Measurements from ENCODE around the gene SIK2. TPM values are rescaled to one million over a fixed set of nuclear protein-coding genes. Genes with fewer than 3 reads are reported as not detected.

The SIK2 gene
- total RNA-seq, 4 donors from 2014 or later, result 6.6 to 19.1 (median 16.2) TPM

- Histone ChIP-seq H3K27ac (no peak overlapping the region), H3K4me3 (no peak overlapping the region), H3K4me1 (peaks cover 0 to 12% (median 3%) of the 10 kb centered on the region in 4 donors), H3K27me3 (no peaks in the 10 kb centered on the region), H3K36me3 (peaks cover 0 to 31% (median 7%) of the 10 kb centered on the region in 4 donors), H3K9me3 (no peaks in the 10 kb centered on the region)
- no peak for DNase-seq
- TF ChIP-seq POLR2AphosphoS5 (IDR thresholded peaks at IDR 0.05), result no peak
- no peak for TF ChIP-seq POLR2A (IDR thresholded peaks at IDR 0.05)
- no peak for TF ChIP-seq CTCF (IDR thresholded peaks at IDR 0.05)
- no peak for TF ChIP-seq EP300 (IDR thresholded peaks at IDR 0.05; ENCODE audit: low read depth)
- in situ Hi-C loops (cut with MboI; ENCODE audit: low pct_ligation_motif_present in 1 of 4, low pct_unique_long_range_greater_than_20kb in 1 of 4, low sequenced_read_pairs in 3 of 4), result no loop called here
- 67 to 76% methylated on average over 1 of the region's 1 CpG for WGBS, 2 donors (ENCODE audit: low coverage in 1 of 2)
- intact Hi-C loops (cut with DNase I; ENCODE audit: low total_unique reads), result no loop called here
Measured at GRCh38 chr11:111703576-111703975, 101.3 kb downstream of the SIK2 start.

- no peaks in the 10 kb centered on the region for H3K9me3 ChIP-seq
- H3K4me1 ChIP-seq, result peaks cover 0 to 12% (median 3%) of the 10 kb centered on the region in 4 donors
- no peak overlapping the region for H3K4me3 ChIP-seq
- whole genome bisulfite sequencing, 2 donors (ENCODE audit: low coverage in 1 of 2), result 21 to 43% methylated on average over 9 of the region's 9 CpGs
- peak overlapping the region in 2 of 4 donors; percentile 17 to 19 for H3K27ac ChIP-seq
- in situ Hi-C loops (cut with MboI; ENCODE audit: low pct_ligation_motif_present in 1 of 4, low pct_unique_long_range_greater_than_20kb in 1 of 4, low sequenced_read_pairs in 3 of 4), result no loop called here
- no peak for DNase-seq
- peaks cover 0 to 34% (median 10%) of the 10 kb centered on the region in 4 donors for H3K36me3 ChIP-seq
- H3K27me3 ChIP-seq, result no peaks in the 10 kb centered on the region
- TF ChIP-seq POLR2A (IDR thresholded peaks at IDR 0.05) (no peak), EP300 (IDR thresholded peaks at IDR 0.05; ENCODE audit: low read depth) (no peak), POLR2AphosphoS5 (IDR thresholded peaks at IDR 0.05) (peak; percentile 21 to 61 (median 35)), CTCF (IDR thresholded peaks at IDR 0.05) (no peak)
- intact Hi-C loops (cut with DNase I; ENCODE audit: low total_unique reads), result no loop called here
Measured at GRCh38 chr11:111707039-111707690, 104.9 kb downstream of the SIK2 start.

GRCh38 chr11:111707691-111708067 lies 105.4 kb downstream of the SIK2 start:
- Histone ChIP-seq H3K9me3 (no peaks in the 10 kb centered on the region), H3K27ac (peak overlapping the region in 1 of 4 donors; percentile 19), H3K4me3 (no peak overlapping the region), H3K27me3 (no peaks in the 10 kb centered on the region), H3K4me1 (peaks cover 0 to 12% (median 3%) of the 10 kb centered on the region in 4 donors), H3K36me3 (peaks cover 0 to 39% (median 12%) of the 10 kb centered on the region in 4 donors)
- no peak for DNase-seq
- 94 to 98% methylated on average over 4 to 5 of the region's 5 CpGs for WGBS, 2 donors (ENCODE audit: low coverage in 1 of 2)
- intact Hi-C loops (cut with DNase I; ENCODE audit: low total_unique reads), result no loop called here
- TF ChIP-seq CTCF (IDR thresholded peaks at IDR 0.05), result no peak
- TF ChIP-seq EP300 (IDR thresholded peaks at IDR 0.05; ENCODE audit: low read depth), result no peak
- TF ChIP-seq POLR2AphosphoS5 (IDR thresholded peaks at IDR 0.05), result no peak
- no peak for TF ChIP-seq POLR2A (IDR thresholded peaks at IDR 0.05)
- in situ Hi-C loops (cut with MboI; ENCODE audit: low pct_ligation_motif_present in 1 of 4, low pct_unique_long_range_greater_than_20kb in 1 of 4, low sequenced_read_pairs in 3 of 4), result no loop called here

GRCh38 chr11:111714522-111714921 lies 112.3 kb downstream of the SIK2 start:
- in situ Hi-C loops (cut with MboI; ENCODE audit: low pct_ligation_motif_present in 1 of 4, low pct_unique_long_range_greater_than_20kb in 1 of 4, low sequenced_read_pairs in 3 of 4) (loop anchor here in 1 of 4 donors (10.0 kb wide), 1 partner anchor 100 kb away; no protein-coding TSS in a partner anchor), intact Hi-C loops (cut with DNase I; ENCODE audit: low total_unique reads) (loop anchor here (1.0 kb wide), 1 partner anchor 24 kb away; no protein-coding TSS in a partner anchor)
- no peak overlapping the region for H3K27ac ChIP-seq
- no peak overlapping the region for H3K4me3 ChIP-seq
- DNase-seq, result no peak
- 88% methylated on average over 4 of the region's 4 CpGs; no CpG with 5 or more reads in 1 of the 2 donors for WGBS, 2 donors (ENCODE audit: low coverage in 1 of 2)
- peaks cover 0 to 19% (median 5%) of the 10 kb centered on the region in 4 donors for H3K36me3 ChIP-seq
- TF ChIP-seq CTCF (IDR thresholded peaks at IDR 0.05), result no peak
- no peak for TF ChIP-seq POLR2AphosphoS5 (IDR thresholded peaks at IDR 0.05)
- no peak for TF ChIP-seq EP300 (IDR thresholded peaks at IDR 0.05; ENCODE audit: low read depth)
- TF ChIP-seq POLR2A (IDR thresholded peaks at IDR 0.05), result no peak
- no peaks in the 10 kb centered on the region for H3K27me3 ChIP-seq
- peaks cover 5 to 16% (median 15%) of the 10 kb centered on the region in 4 donors for H3K4me1 ChIP-seq
- H3K9me3 ChIP-seq, result no peaks in the 10 kb centered on the region
